GM11168 (cell line): Measurements from ENCODE around the gene CAMSAP2.

Source experiments
- in situ Hi-C: fragments of 300-500 bp; cut with MboI; formaldehyde crosslinking; loops from one replicate; pipeline ENCODE4 v1.12.0; 2022; ENCODE audit warnings: low sequenced_read_pairs; ENCODE audit not compliant: unreplicated experiment

Gene CAMSAP2

DNA sequence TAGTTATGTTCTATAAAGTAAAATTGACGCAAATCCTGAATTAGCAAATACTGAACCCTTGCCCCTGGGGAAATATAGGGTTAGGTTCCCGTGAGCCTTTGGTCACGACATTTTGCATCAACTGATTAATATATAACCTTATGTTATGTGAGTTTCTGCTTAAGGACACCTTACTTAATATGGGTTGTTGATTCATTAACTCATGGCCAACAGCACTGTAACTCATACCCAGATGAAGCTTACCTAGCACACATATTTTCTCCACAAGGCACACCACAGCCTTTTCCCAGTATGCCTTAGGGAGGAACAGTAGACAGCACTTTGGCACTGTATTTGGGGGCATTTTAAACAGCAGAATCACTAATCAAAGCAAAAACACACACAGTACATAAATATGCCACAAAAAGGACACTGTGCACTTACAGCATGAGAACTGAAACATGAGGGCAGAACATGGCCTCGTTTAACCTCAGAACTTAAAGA lies 171.1 kb downstream of the CAMSAP2 start:
- in situ Hi-C loops = no loop called here
